HepG2 (cell line): ENCODE measurements around the gene RFX6. TPM values are rescaled to one million over a fixed set of nuclear protein-coding genes. Genes with fewer than 3 reads are reported as not detected.

ENCODE experiments used
- ATAC-seq: fragments of 200-7000 bp; cut with Tn5 transposase; 3 replicates; pipeline ENCODE4 v1.9.1; 2020; ENCODE audit warnings: mild to moderate bottlenecking, moderate library complexity
- BruUV-seq: library from RNA; stranded (reverse); fragments of 400-500 nt; replicated peaks from 2 replicates; lab custom pipeline; 2021; lab: Mats Ljungman, UMichigan
- CTCF ChIA-PET: fragments of 300-600 bp; formaldehyde crosslinking; extraction: SDS; loops from one replicate; lab custom pipeline; 2021; ENCODE audit warnings: low total read pairs, inconsistent platforms, low intra/inter-chr PET ratio; lab: Yijun Ruan, JAX
- POLR2A ChIA-PET: fragments of 350-600 bp; sonication (Branson Sonifier 250); formaldehyde crosslinking; loops from one replicate; lab custom pipeline; 2020; ENCODE audit warnings: antibody characterized with exemption, inconsistent platforms; lab: Yijun Ruan, JAX
- DNase-seq: peaks from one replicate; pipeline ENCODE4 v3.0.0-alpha.2; 2015; ENCODE audit warnings: low spot score
- FAIRE-seq: peaks from 3 replicates; lab custom pipeline; 2011; peaks lifted over from hg19 to GRCh38; lab: Jason Lieb, UNC
- H2AFZ ChIP-seq: one replicate; pipeline ENCODE4 v1.6.1; 2011; ENCODE audit warnings: low read length, inconsistent platforms
- H3K27ac ChIP-seq: fragments of 300-600 bp; 3 replicates; pipeline ENCODE4 v1.8.0; 2011; ENCODE audit warnings: mixed run types, mild to moderate bottlenecking, mixed read lengths, low read length, inconsistent platforms; ENCODE audit not compliant: insufficient read depth; ENCODE audit errors: extremely low read length
- H3K27me3 ChIP-seq, 2 experiments: fragments of 200-600 bp in 1 of 2; 2 replicates in 1 of 2; 3 replicates in 1 of 2; pipeline versions ENCODE4 v1.6.0 to v1.8.0; 2011; ENCODE audit warnings: low read length in 2 of 2, mild to moderate bottlenecking in 2 of 2, moderate library complexity in 2 of 2, inconsistent platforms in 1 of 2; ENCODE audit not compliant: insufficient read depth in 2 of 2, control insufficient read depth in 1 of 2
- H3K36me3 ChIP-seq, 2 experiments: fragments of 200-600 bp in 1 of 2; replicated peaks in 1 of 2; 2 replicates in 1 of 2; 3 replicates in 1 of 2; pipeline versions ENCODE4 v1.5.1 to v1.8.0; 2011; ENCODE audit warnings: low read length in 2 of 2, inconsistent platforms in 1 of 2; ENCODE audit not compliant: insufficient read depth in 2 of 2, control insufficient read depth in 1 of 2
- H3K4me1 ChIP-seq: 2 replicates; pipeline ENCODE4 v1.5.1; 2012; ENCODE audit warnings: low read length, inconsistent platforms; ENCODE audit not compliant: insufficient read depth
- H3K4me2 ChIP-seq: 2 replicates; pipeline ENCODE4 v1.6.0; 2011; ENCODE audit warnings: low read depth, low read length, inconsistent platforms
- H3K4me3 ChIP-seq, 3 experiments: fragments of 200-600 bp in 1 of 3; sonication (generic), shearing (Covaris generic) in 1 of 3; replicated peaks in 1 of 3; 2 replicates each; pipeline ENCODE4 v1.5.1; 2011 to 2016; ENCODE audit warnings: low read length in 3 of 3, inconsistent platforms in 2 of 3, low read depth in 2 of 3, mild to moderate bottlenecking in 2 of 3, control low read depth in 1 of 3, mixed read lengths in 1 of 3; ENCODE audit not compliant: insufficient read depth in 1 of 3
- H3K79me2 ChIP-seq: one replicate; pipeline ENCODE4 v1.6.1; 2011; ENCODE audit warnings: low read length, inconsistent platforms; ENCODE audit not compliant: insufficient read depth
- H3K9ac ChIP-seq: 2 replicates; pipeline ENCODE4 v1.6.0; 2011; ENCODE audit warnings: mild to moderate bottlenecking, low read depth, low read length, inconsistent platforms; ENCODE audit not compliant: insufficient read depth
- H3K9me3 ChIP-seq: 2 replicates; pipeline ENCODE4 v1.5.1; 2012; ENCODE audit warnings: mild to moderate bottlenecking, low read length
- H4K20me1 ChIP-seq: 2 replicates; pipeline ENCODE4 v1.6.0; 2011; ENCODE audit warnings: inconsistent platforms, mild to moderate bottlenecking, low read length, moderate library complexity; ENCODE audit not compliant: insufficient read depth
- FOSL1 ChIP-seq: sonication (generic); formaldehyde crosslinking; IDR thresholded peaks from 2 replicates; pipeline ENCODE4 v1.9.0; 2021; ENCODE audit warnings: missing genetic modification reagents, borderline replicate concordance
- KDM3A ChIP-seq: IDR thresholded peaks from 2 replicates; pipeline ENCODE4 v1.6.1; 2018; ENCODE audit warnings: low read depth, missing compliant biosample characterization
- KLF15 ChIP-seq: sonication (generic); formaldehyde crosslinking; IDR thresholded peaks from 2 replicates; pipeline ENCODE4 v1.8.1; 2023; ENCODE audit warnings: borderline replicate concordance, mild to moderate bottlenecking, inconsistent platforms, missing genetic modification reagents, mixed read lengths
- LCORL ChIP-seq, 2 experiments: fragments of 450-650 bp in 1 of 2; sonication (generic) in 1 of 2; formaldehyde crosslinking in 1 of 2; IDR thresholded peaks; 2 replicates each; pipeline versions ENCODE4 v1.5.0 to v1.6.1; 2017 to 2020; ENCODE audit warnings: antibody characterized with exemption in 1 of 2, missing genetic modification reagents in 1 of 2
- MBNL3 ChIP-seq: fragments of 250-450 bp; sonication (Bioruptor Pico); conservative IDR thresholded peaks from 2 replicates; pipeline ENCODE4 v1.8.0; 2022; ENCODE audit warnings: mild to moderate bottlenecking, inconsistent platforms
- MTA1 ChIP-seq: sonication (generic); formaldehyde crosslinking; IDR thresholded peaks from 2 replicates; pipeline ENCODE4 v1.4.0; 2020; ENCODE audit warnings: missing genetic modification reagents, mild to moderate bottlenecking, borderline replicate concordance
- RXRB ChIP-seq: IDR thresholded peaks from 2 replicates; pipeline ENCODE4 v1.6.1; 2016; ENCODE audit warnings: borderline replicate concordance, missing genetic modification reagents, missing compliant biosample characterization
- TAF15 ChIP-seq: fragments of 200-400 bp; formaldehyde crosslinking; IDR thresholded peaks from one replicate; pipeline ENCODE4 v1.6.1; 2018; ENCODE audit warnings: mild to moderate bottlenecking, low read depth, low read length; ENCODE audit not compliant: poor library complexity, severe bottlenecking
- ZBTB7B ChIP-seq: sonication (generic); formaldehyde crosslinking; IDR thresholded peaks from 2 replicates; pipeline ENCODE4 v1.4.0; 2020; ENCODE audit warnings: missing genetic modification reagents
- ZFYVE20 ChIP-seq: sonication (generic); formaldehyde crosslinking; IDR thresholded peaks from 2 replicates; pipeline ENCODE4 v1.8.0; 2023; ENCODE audit warnings: low read depth, mild to moderate bottlenecking, moderate library complexity, missing genetic modification reagents, borderline replicate concordance
- ZNF556 ChIP-seq: sonication (generic); formaldehyde crosslinking; IDR thresholded peaks from 2 replicates; pipeline ENCODE4 v1.4.0; 2020; ENCODE audit warnings: mild to moderate bottlenecking, missing genetic modification reagents, borderline replicate concordance
- ZNF570 ChIP-seq: sonication (generic); formaldehyde crosslinking; IDR thresholded peaks from 2 replicates; pipeline ENCODE4 v1.4.0; 2020; ENCODE audit warnings: mild to moderate bottlenecking, missing genetic modification reagents, borderline replicate concordance
- ZNF713 ChIP-seq: sonication (generic); formaldehyde crosslinking; IDR thresholded peaks from 2 replicates; pipeline ENCODE4 v1.4.0; 2020; ENCODE audit warnings: mild to moderate bottlenecking, missing genetic modification reagents
- ZNF720 ChIP-seq: sonication (generic); formaldehyde crosslinking; IDR thresholded peaks from 2 replicates; pipeline ENCODE4 v1.4.0; 2020; ENCODE audit warnings: missing genetic modification reagents
- WGBS: methylation state at CpG from one replicate; pipeline ENCODE4 v1.1.6; 2017; ENCODE audit warnings: low lambda C conversion rate; 5-methylcytosine and 5-hydroxymethylcytosine counted together
- in situ Hi-C: cut with HindIII; loops from 2 replicates; pipeline ENCODE4 v1.10.0; 2017; ENCODE audit warnings: low pct_unique_long_range_greater_than_20kb; ENCODE audit not compliant: extremely low pct_ligation_motif_present
- intact Hi-C: fragments of 100-400 bp; cut with micrococcal nuclease; formaldehyde crosslinking; loops from one replicate; pipeline ENCODE4 v1.10.0; 2022; ENCODE audit not compliant: unreplicated experiment
- polyA plus RNA-seq, 8 experiments: library from polyadenylated mRNA; depleted of rRNA in 3 of 8; stranded (reverse) in 7 of 8; unstranded in 1 of 8; fragments of >200 nt; fragmentation: Illumina TruSeq in 4 of 8; extraction: Trizol in 4 of 8; gene quantifications; 2 replicates each; pipeline versions ENCODE4 v1.2.1 to v1.2.3, GENCODE V29; 2011 to 2016; ENCODE audit warnings: low read depth in 4 of 8, missing spikeins in 1 of 8, mixed read lengths in 1 of 8; ENCODE audit not compliant: insufficient read depth in 1 of 8
- total RNA-seq, 5 experiments: library from RNA; depleted of rRNA; stranded (reverse); fragments of >200 nt; fragmentation: Illumina TruSeq; extraction: Trizol; gene quantifications; 2 replicates each; pipeline ENCODE4 v1.2.3, GENCODE V29; 2016; ENCODE audit warnings: low read depth in 1 of 5
- TF ChIP-seq, protein P1 (sequence below): sonication (generic); formaldehyde crosslinking; IDR thresholded peaks from 2 replicates; pipeline ENCODE4 v1.4.0; 2020; ENCODE audit warnings: missing genetic modification reagents
- TF ChIP-seq, protein P2 (sequence below): sonication (generic); formaldehyde crosslinking; IDR thresholded peaks from 2 replicates; pipeline ENCODE4 v1.8.0; 2022; ENCODE audit warnings: missing genetic modification reagents, mild to moderate bottlenecking, inconsistent platforms, borderline replicate concordance

Gene RFX6
- total and polyA plus RNA-seq, 2 of the 13 experiments (the other 11 are each of a cell fraction or from before 2014, with no cell fraction given) = 0.04 TPM; not detected in 1

DNA sequence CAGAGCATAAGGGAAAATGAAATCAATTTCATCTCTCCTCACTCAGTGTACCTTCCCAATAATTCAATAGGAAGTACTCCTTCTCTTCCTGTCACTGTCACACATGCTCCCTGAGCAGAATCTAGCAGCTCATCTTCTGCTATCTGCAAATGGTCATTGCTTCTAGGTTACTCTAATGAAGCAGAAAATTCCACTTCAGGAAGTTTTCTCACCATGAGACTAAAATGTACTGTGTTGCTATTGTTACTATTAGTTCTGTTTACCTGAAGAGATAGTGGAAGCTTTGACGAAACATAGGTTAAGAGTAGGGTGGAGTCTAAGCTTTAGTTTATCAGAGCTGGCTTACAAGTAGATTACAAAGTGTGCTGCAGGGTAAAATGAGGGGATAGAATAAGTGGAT, 52.8 kb downstream of the RFX6 start:
- in situ Hi-C loops = no loop called here
- 8% methylated on average over 1 of the region's 1 CpG for WGBS
- no peaks in the 10 kb centered on the region for H3K9me3 ChIP-seq
- TF ChIP-seq ZFYVE20 (CRISPR knock-in tag) (no peak), ZNF570 (no peak), FOSL1 (CRISPR knock-in tag) (no peak), MBNL3 (CRISPR knock-in tag) (no peak), RXRB (CRISPR knock-in tag) (no peak), ZNF556 (no peak), ZNF713 (CRISPR knock-in tag) (no peak), ZNF720 (CRISPR knock-in tag) (no peak), KDM3A (CRISPR knock-in tag) (no peak), KLF15 (CRISPR knock-in tag) (no peak), TAF15 (no peak), ZBTB7B (CRISPR knock-in tag) (no peak), LCORL (IDR thresholded peaks at IDR 0.05) (no peak), LCORL (CRISPR knock-in tag; IDR thresholded peaks at IDR 0.05) (no peak), MTA1 (CRISPR knock-in tag) (no peak)
- TF ChIP-seq, protein P1, sequence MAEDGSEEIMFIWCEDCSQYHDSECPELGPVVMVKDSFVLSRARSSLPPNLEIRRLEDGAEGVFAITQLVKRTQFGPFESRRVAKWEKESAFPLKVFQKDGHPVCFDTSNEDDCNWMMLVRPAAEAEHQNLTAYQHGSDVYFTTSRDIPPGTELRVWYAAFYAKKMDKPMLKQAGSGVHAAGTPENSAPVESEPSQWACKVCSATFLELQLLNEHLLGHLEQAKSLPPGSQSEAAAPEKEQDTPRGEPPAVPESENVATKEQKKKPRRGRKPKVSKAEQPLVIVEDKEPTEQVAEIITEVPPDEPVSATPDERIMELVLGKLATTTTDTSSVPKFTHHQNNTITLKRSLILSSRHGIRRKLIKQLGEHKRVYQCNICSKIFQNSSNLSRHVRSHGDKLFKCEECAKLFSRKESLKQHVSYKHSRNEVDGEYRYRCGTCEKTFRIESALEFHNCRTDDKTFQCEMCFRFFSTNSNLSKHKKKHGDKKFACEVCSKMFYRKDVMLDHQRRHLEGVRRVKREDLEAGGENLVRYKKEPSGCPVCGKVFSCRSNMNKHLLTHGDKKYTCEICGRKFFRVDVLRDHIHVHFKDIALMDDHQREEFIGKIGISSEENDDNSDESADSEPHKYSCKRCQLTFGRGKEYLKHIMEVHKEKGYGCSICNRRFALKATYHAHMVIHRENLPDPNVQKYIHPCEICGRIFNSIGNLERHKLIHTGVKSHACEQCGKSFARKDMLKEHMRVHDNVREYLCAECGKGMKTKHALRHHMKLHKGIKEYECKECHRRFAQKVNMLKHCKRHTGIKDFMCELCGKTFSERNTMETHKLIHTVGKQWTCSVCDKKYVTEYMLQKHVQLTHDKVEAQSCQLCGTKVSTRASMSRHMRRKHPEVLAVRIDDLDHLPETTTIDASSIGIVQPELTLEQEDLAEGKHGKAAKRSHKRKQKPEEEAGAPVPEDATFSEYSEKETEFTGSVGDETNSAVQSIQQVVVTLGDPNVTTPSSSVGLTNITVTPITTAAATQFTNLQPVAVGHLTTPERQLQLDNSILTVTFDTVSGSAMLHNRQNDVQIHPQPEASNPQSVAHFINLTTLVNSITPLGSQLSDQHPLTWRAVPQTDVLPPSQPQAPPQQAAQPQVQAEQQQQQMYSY (CRISPR knock-in tag) = no peak
- TF ChIP-seq, protein P2, sequence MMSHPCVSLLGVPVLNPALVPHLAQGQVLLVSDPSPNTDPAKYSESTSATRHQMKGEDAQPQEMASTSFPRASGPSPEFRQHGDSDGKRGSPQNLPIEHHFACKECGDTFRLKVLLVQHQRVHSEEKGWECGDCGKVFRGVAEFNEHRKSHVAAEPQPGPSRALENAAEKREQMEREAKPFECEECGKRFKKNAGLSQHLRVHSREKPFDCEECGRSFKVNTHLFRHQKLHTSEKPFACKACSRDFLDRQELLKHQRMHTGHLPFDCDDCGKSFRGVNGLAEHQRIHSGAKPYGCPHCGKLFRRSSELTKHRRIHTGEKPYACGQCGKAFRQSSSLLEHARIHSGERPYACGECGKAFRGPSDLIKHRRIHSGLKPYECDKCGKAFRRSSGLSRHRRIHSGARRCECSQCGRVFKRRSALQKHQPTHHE (CRISPR knock-in tag) = no peak
- CTCF ChIA-PET = no interaction called here
- intact Hi-C loops = no loop called here
- no peak overlapping the region for H3K27ac ChIP-seq
- no peak for ATAC-seq
- POLR2A ChIA-PET = no interaction called here
- no TSS peak for BruUV-seq
- no peak for FAIRE-seq
- no peak overlapping the region for H3K4me3 ChIP-seq
- H3K79me2 ChIP-seq = no peaks in the 10 kb centered on the region
- DNase-seq = no peak
- no peak overlapping the region for H2AFZ ChIP-seq
- no peak overlapping the region for H3K4me2 ChIP-seq
- H3K9ac ChIP-seq = no peak overlapping the region
- no peaks in the 10 kb centered on the region for H3K36me3 ChIP-seq
- H3K27me3 ChIP-seq = no peaks in the 10 kb centered on the region
- no peaks in the 10 kb centered on the region for H4K20me1 ChIP-seq
- peaks cover 7% of the 10 kb centered on the region for H3K4me1 ChIP-seq
